Measurements from ENCODE around the gene HCK.
A peak's percentile ranks its signal among the peaks of the same experiment; 100 is the strongest.
"Not testable (repeated sequence)": the region's sequence is repeated elsewhere in the genome, so short reads cannot be mapped to it uniquely, and the experiment has no call there.

The HCK gene

DNA sequence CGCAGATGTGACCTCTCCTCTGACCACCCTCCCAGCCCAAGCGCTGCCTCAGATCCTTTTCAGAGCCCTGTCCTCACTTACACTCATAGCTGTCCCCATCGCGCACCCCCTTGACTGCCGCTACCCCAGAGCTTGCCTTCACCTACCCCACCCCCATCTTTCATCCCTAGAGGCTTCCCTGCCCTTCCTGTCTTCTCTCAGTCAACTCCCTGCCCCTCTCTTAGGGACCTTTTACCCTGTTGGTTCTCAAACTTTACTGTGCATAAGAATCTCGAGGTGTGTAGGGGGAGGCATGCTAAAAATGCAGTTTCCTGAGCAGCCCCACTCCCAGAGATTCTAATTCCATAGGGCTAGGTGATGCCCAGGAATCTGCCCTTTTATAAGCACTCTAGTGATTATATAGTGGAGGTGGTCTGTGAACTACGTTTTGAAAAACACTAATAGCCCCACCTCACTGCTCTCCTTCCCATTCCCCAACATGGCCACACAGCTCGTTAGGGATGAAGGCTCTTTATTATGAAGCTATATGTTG is 58.2 kb downstream of the HCK start:
- no peak for DNase-seq

DNA sequence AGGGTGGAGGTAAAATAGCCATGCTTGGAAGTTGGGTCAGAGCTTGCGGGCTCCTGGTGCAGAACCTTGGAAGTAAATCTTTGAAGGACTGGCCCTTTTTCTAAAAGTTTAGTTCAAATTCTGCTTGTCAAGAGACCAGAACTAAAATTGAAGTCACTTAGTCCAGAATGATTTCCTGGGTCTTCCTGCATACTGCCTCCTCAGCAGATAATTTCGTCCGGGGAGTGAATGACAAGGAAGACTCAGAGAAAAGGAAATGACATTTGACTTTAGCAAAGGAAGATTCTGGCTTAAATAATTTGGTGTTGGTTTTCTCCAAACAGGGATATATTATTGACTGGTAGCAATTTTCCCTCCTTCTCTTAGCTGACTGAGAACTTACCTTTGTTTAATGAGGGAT is 58.7 kb downstream of the HCK start:
- DNase-seq = no peak

DNA sequence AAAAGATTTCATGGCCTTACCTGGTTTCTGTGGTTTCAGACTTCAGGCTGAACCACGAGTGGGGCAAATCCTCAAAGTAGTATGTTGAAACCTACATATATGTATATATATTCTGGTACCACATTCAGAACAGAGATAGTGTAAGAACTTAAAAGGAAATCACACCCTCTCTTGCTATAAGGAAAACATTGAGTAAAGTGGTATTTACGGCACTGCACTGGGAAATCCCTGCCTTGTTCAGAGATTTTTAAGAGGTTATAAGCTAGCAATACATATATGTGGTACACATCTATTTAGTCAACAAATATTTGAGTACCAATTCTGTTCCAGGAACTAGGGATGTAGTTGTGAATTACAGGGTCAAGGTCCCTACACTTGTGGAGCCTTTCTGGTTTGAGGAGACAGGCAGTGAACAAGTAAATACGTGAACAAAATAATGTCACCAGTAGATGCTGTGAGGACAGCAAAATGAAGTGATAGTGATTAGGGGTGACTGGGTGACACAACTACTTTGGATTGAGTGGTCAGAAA is 59.2 kb downstream of the HCK start:
- no peak for DNase-seq

DNA sequence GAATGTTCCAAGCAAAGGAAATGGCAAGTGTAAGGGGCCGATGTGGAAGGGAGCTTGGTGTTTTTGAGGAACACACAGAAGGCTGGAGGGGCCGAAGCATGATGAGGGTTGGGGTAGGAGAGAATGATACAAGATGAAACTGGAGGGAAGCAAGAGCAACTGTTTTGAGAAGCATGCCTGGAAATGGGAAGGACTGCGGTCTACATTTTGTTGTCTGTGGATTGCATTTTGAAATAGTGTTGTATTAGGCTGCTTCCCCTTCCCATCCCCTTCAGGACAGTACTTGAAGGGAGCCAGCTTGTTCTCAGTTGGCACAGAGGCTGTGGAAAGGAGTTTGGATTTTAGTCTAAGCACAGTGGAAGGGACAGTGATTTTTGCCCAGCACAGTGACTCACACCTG is 59.7 kb downstream of the HCK start:
- DNase-seq = no peak

DNA sequence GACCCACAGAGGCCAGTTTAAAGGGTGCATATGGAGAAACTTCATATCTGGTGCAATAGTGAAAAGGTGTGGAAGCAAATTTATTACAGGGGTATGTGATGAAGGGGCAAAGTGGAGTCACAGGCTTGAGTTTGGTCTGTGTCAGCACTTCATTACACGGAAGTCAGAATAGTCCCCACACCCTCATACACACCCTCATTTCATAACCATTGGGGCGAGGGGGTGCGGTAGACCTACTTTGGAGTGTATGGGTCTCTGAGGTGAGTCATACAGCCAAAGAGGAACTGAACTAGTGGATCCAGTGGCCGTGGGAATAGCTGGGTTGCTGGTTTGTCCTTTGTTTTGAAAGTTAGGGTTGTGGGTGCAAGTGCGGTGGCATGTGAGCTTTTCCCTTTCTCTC is 60.8 kb downstream of the HCK start:
- DNase-seq = peak; percentile 69

DNA sequence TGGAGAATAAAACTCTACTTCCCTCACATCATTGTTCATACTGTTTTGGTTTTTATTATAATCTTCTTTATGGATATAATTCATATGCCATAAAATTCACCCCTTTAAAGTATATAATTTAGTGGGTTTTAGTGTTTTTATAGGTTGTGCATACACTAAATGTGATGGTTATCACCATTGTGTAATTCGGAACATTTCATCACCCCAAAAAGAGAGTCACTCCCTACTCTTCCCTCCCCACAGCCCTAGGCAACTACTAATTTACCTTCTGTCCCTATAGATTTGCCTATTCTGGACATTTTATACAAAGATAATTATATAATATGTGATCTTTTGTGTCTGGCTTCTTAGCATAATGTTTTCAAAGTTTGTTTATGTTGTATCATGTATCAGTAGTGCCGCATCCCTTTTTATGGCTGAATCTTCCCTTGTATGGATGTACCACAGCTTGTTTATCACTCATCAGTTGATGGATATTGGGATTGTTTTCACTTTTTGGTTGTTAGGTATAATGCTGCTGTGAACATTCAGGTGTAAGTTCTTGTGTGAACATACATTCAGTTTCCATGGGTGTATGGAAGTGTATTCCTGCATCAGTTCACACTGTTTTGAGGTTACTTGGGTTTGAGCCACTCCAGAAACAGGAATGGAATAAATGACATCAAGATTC is 61.7 kb downstream of the HCK start:
- DNase-seq = peak; percentile 22

DNA sequence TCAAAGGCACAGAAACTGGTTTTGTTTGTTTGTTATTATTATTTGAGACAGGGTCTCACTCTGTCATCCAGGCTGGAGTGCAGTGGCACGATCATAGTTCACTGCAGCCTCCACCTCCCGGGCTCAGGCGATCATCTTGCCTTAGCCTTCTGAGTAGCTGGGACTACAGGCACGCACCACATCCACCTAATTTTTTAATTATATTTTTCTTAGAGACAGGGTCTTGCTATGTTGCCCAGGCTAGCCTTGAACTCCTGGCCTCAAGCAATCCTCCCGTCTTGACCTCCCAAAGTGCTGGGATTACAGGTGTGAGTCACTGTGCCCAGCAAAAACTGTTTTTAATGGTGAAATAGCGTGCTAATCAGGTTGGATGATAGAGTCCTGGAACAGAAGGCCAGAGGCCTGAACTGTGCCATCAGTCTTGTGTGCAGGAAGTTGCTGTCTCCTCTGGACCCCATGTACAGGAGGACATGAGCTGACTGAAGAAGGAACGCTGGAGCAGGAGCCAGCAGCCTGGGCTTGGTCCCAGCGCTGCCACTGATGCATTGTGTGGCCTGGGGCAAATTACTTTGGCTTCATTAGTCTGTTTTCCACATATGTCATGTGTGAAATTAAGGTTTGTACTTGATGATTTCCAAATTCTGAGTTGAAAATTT is 62.4 kb downstream of the HCK start:
- no peak for DNase-seq

DNA sequence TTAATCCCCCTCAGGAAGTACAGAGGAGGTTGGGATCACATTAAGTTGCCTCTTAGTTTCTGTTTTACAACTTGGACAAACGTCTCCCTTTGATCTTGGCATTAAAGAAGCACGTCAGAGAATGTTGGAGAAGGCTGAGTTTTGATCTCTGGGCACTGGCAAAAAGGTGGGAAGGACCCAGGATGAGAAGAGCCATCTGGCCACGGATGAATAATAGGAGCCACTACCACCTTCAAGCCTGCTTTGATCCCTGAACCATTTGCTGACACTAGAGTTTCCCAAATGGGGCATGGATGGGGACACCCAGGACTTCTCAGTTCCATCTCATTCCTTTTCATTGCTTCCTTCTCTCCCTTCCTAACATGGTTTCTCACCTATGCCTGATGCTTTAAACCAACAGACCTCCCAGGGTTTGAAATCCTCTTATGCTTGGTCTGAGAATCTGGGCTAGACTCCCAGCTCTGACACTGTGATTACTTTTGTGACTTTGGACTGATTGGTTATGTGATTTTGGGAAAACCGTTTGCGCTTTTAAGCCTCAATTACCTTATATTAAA is 63.2 kb downstream of the HCK start:
- no peak for DNase-seq

DNA sequence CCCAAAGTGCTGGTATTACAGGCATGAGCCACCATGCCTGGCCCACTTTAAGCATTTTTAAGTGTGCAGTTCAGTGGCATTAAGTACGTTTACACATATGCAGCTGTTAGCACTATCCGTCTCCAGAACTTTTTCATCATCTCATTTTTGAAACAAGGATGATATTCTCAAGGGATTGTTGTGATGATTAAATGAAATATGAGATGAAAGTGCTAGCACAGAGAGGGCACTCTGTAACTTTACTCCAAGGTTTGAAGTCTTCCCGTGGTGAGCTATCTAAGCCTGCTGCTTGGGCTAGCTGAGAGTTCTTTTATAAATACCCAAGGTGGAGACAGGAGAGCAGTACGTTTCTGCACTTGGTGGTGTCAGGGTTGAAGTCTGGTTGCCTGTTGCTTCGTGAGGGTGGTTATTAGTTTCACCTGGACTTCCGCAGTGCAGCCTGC is 64.1 kb downstream of the HCK start:
- DNase-seq = no peak

DNA sequence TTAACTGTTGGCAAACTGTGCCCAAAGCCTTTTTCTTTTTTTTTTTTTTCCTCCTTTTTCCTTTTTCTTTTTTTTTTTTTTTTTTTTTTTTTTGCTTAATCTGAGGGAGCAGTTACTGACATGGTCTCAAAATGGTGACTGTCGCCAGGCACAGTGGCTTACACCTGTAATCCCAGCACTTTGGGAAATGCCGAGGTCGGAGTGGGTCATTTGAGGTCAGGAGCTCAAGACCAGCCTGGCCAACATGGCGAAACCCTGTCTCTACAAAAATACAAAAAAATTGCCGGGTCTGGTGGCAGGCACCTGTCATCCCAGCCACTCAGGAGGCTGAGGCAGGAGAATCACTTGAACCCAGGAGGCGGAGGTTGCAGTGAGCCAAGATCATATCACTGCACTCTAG is 64.8 kb downstream of the HCK start:
- not testable (repeated sequence) for DNase-seq

DNA sequence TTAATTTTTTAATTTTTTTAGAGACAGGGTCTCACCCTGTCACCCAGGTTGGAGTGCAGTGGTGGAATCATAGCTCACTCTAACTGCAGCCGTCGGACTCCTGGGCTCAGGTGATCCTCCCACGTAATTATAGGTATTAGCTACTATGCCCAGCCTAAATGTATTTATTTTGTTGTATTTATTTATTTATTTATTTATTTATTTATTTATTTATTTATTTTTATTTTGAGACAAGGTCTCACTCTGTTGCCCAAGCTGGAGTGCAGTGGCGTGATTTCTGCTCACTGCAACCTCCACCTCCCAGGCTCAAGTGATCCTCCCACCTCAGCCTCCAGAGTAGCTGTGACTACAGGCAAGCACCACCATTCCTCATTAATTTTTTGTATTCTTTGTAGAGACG is 66.4 kb downstream of the HCK start:
- not testable (repeated sequence) for DNase-seq

DNA sequence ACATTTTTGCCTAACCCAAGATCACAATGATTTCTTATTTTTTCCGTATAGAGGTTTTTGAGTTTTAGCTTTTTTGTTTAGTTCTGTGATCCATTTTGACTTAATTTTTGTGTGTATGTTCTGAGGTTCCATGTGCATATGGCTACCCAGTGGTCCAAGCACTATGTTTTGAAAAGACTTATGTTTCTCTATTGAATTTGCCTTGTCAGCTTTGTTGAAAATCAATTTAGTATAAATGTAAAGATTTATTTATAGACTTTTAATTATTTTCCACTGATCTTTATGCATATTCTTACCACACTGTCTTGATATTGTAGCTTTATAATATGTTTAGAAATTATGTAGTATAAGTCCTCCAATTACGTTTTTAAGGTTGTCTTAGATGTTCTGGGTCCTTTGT is 67.7 kb downstream of the HCK start:
- DNase-seq = no peak

DNA sequence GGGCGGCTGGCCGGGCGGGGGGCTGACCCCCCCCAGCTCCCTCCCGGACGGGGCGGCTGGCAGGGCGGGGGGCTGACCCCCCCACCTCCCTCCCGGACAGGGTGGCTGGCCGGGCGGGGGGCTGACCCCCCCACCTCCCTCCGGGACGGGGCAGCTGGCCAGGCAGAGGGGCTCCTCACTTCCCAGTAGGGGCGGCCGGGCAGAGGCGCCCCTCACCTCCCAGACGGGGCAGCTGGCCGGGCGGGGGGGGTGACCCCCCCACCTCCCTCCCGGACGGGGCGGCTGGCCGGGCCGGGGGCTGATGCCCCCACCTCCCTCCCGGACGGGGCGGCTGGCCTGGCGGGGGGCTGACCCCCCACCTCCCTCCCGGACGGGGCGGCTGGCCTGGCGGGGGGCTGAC is 69.9 kb downstream of the HCK start:
- not testable (repeated sequence) for DNase-seq

DNA sequence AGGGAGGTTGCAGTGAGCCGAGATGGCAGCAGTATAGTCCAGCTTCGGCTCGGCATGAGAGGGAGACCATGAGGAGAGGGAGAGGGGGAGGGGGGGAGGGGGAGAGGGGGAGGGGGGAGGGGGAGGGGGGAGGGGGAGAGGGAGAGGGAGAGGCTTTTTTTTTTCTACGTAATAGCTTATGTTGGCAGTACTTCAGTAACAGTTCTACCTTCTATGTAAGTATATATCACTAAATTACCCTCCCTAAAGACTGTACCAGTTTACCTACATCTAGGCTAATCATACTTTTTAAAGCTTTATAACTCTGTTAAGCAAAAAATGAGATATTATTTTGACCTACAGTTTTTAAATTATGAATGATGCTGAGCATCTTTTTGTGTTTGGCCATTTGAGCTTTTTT is 71.0 kb downstream of the HCK start:
- no peak for DNase-seq

DNA sequence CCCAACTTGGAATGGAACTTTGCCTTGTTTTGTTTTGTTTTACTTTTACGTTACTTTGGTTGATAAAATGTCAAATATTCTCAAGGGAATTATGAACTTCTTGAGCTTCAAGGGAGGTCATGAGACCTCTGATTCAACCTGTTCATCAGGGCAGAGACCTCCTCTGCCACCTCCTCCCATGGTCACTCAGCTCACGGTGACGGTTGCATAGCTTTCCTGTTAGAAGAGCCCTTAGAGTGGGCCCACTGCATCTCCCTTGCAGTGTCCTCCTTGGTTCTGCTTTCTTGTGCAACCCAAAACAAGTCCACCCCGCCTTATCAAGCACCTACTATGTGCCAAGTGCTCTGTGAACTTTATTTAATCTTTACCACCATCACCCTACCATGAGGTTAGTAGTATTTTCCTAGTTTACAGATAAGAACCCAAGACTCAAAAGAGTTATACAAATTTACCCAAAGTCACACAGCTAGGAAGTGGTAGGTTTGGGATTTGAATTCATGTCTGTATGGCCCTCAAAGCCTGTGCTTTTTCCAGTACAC is 72.9 kb downstream of the HCK start:
- no peak for DNase-seq

DNA sequence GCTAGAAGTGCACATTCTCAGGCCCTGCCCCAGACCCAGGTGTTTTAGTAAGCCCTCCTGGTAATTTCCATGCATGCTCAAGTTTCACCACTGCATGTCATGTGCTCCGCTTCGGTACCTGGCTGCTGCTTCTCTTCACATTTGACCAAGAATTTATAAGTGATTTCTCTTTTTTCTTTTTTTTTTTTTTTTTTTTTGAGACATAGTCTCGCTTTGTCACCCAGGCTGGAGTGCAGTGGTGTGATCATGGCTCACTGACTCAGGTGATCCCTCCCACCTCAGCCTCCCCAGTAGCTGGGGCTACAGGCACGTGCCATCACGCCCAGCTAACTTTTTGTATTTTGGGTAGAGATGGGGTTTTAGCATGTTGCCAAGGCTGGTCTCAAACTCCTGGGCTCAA is 73.5 kb downstream of the HCK start:
- DNase-seq = no peak

DNA sequence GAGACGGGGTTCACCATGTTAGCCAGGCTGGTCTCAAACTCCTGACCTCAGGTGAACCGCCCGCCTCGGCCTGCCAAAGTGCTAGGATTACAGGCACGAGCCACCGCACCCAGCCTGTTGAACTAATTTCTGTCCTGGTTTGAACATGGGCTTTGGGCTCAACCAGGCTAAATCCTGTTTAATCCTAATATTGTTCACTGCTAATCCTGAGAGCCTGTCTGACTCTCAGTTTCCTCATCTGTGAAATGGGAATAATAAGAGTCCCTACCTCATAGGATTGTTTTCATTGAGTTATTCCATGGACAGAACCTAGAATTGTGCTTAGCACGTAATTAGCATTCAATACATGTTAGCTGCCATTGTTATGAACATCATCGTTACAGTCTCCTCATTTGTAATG is 74.9 kb downstream of the HCK start:
- no peak for DNase-seq

DNA sequence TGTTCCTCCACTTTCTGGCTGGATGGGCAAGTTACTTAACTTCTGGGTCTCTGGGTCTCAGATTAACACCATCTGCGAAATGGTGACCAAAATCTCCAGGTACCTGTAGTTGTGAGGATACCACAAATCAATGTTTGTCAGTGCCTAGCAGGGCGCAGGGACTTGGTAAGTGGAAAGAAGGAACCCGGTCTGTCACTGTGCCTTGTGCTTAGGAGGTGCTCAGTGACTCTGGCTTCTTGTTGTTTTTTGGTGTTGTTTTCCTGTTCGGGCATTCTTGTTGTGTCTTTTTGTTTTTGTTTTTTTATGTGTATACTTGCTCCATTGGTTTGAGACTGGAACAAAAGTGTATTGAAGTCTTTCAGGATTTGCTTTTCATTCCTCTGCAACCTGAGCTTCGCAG is 75.3 kb downstream of the HCK start:
- DNase-seq = no peak

DNA sequence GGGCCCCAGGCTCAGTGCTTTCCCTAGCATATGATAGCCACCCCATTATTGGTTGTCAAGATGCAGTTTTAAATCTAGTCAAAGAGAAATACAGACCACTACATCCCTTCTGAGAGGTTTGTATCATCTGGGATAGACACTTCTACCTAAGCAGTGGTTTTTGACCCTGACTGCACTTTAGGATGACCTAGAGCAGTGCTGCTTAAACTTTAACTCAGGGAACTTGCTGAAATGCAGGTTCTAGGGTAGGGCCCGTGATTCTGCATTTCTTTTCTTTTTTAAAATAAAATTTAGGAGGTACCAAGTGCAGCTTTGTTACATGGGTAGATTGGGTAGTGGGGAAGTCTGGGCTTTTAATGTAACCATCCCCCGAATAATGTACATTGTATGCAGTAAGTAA is 76.1 kb downstream of the HCK start:
- no peak for DNase-seq

DNA sequence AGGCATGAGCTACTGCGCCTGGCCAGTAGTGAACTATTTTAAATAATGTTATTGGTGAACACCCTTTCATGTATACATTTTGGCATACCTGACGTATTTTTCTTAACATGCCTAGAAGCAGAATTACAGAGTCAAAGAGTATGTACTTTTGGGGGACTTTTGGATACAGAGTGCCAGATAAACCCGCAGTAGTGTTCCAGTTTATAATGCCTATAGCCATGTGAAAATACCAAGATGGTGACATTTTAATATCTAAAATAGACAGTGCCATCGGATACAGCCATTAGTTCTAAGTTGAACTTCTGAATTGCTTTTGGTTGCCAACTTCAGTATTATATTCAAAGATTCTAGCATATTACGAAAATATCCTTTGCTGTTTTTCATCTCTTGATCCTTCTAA is 77.8 kb downstream of the HCK start:
- DNase-seq = no peak

DNA sequence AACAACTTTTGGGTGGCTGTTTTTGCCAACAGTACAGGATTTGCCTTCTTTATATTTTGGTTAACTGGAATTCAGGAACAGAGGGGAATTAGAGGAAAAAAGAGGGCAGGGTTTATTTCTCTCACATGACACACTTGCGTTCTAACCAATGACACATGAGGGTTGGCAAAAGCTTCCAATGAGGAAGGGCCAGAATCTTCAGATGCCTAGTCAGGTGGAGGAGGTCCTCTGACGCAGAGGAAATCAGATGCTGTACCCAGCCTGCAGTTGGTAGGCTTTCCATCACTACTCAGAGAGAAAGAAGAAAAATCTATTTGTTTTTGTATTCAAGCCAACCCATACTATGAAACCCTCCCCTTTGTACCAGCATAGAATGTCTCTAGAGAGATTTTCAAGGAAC is 78.3 kb downstream of the HCK start:
- no peak for DNase-seq

DNA sequence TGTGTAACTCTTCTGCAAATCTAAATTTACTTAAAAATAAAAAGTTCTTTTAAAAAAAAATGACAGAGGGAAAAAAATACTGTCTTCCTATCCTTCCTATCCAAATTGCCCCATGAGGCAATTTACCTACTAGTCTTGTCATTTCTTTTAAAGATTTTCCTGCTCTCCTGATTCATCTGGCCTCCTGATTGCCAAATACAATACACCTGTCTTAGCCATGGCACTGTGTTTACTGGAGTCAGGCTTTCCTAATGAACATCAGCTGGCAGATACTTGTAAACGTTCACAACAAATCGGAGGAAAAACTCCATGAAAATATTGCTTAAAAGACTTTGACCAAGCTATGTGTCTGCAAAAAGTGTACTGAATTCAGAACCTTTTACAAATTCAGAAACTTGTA is 78.9 kb downstream of the HCK start:
- DNase-seq = no peak

DNA sequence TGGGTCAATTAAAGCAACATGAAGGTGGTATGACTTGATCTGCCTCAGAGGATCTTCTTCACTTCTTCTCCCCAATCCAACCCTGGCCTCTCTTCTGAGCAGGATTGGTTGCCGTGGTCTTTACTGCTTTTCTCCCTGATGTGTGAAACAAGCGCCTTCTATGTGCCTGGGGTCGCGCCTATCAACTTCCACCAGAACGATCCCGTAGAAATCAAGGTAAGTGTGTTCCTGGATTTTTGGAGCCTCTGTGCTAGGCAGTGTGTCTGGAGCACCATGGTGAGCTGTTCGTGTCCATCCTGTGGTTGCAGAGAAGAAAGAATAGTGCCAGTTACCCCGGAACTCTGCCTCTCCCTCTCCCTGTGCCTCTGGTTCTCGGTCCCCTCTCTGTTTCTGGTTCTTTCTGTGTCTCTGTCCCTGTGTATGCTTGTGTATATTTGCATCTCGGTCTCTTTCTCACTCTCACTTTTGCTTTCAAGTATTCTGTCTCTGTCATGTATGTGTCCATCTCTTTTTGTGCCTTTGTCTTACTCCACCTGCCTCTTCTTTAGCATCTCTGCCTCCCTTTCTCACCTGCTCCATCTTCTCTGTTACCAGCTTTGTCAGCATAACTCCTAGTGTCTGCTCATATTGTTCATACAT is 81.0 kb downstream of the HCK start:
- DNase-seq = no peak
